GM19372 (cell line): ENCODE measurements around the gene MRO.
"Not testable (repeated sequence)": the region's sequence is repeated elsewhere in the genome, so short reads cannot be mapped to it uniquely, and the experiment has no call there.

Experiments
- ATAC-seq: cut with Tn5 transposase; IDR thresholded peaks from one replicate; pipeline ENCODE4 v1.9.1; 2021; ENCODE audit warnings: mild to moderate bottlenecking, low read depth, moderate library complexity; ENCODE audit not compliant: unreplicated experiment

The MRO gene

GRCh38 chr18:50839341-50839740, 19.5 kb upstream of the MRO start:
- ATAC-seq: no peak

DNA sequence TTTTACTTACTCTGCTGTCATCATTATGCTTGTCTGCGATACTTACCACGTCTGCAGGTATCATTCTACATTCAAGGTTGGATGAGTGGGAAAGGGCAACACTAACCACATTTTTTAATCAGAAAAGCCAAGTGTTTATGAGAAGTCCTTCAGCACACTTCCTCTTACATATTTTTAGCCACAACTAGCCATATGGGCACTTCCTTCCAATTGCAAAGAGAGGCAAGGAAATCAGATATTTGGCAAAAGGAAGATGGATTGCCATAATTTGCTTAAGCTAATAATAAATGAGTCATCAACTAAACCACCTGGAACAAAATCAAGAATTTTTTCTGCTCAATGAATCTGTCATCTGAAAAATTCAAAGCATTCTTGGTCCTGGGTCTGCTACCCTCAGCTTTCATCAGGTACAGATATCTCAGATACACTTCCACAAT, 16.7 kb upstream of the MRO start:
- no peak for ATAC-seq

DNA sequence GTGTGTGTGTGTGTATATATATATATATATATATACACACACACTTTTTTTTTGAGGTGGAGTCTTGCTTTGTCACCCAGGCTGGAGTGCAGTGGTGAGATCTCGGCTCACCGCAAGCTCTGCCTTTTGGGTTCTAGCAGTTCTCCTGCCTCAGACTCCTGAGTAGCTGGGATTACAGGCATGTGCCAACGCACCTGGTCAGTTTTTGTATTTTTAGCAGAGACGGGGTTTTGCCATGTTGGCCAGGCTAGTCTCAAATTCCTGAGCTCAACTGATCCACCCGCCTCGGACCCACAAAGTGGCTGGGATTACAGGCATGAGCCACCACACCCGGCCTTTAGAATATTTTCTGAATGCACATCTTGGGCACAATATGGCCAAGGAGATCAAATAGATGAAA, 13.7 kb upstream of the MRO start:
- ATAC-seq: not testable (repeated sequence)

DNA sequence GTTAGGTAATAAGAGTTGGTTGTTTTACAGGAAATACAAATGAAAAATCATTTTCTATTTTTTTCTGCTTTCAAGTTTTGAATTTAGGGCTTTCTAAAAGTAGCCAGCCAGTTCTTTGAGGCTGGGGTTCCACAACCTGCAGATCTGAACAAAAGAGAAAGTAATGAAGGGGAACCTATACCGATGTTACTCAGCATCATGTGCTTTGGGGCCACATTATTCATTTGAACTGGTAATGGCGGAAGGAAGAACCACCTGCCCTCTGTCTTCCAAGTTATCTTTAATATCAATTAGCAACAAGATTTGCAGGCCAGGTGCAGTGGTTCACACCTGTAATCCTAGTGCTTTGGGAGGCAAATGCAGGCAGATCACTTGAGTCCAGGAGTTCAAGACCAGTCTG, 12.9 kb upstream of the MRO start:
- peak; percentile 62 for ATAC-seq

- ATAC-seq: peak; percentile 64
These were observed 10.7 kb upstream of the MRO start for GRCh38 chr18:50830544-50830943.

- ATAC-seq: no peak
These were observed 9.8 kb upstream of the MRO start for GRCh38 chr18:50829644-50830043.

DNA sequence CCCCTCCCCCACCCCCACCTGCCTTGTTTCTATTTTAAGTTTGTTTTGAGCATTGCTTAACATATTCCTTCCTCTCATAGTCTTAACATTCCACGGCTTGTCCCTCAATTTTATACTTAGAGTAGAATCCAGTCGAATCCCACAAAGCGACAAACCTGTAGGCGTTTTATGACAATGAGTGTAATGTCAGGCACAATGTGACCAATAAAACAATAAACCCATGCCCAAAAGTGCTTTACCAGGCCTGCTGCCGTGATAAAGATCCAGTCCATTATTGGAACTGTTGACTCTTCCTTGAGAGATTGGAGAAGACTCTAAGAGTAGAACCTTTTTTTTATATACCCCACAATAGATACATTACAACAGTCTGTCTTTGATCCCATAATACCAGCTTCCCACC, 6.2 kb upstream of the MRO start:
- no peak for ATAC-seq

DNA sequence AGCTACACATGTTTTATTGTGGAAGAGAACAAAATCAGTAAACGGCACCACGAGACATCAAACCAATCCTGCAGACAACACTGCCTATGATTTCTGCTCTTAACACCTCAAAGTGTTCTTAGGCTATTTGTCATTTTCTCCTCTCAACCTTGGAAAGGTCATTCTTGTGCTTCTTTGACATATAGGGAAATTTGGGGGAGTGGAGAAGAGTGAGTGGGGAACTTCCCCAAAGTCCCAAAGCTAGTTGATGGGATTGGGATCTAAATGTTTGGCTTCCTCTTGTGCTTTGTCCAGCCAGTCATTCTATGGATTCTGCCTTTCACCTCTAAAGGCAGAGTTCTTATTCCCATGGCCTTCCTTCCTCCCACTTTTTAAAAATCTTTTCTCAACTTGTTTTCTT, 5.8 kb upstream of the MRO start:
- ATAC-seq: no peak

GRCh38 chr18:50822756-50823155, 2.9 kb upstream of the MRO start:
- no peak for ATAC-seq

- no peak for ATAC-seq
These were observed 1.2 kb upstream of the MRO start for GRCh38 chr18:50820901-50821520.

DNA sequence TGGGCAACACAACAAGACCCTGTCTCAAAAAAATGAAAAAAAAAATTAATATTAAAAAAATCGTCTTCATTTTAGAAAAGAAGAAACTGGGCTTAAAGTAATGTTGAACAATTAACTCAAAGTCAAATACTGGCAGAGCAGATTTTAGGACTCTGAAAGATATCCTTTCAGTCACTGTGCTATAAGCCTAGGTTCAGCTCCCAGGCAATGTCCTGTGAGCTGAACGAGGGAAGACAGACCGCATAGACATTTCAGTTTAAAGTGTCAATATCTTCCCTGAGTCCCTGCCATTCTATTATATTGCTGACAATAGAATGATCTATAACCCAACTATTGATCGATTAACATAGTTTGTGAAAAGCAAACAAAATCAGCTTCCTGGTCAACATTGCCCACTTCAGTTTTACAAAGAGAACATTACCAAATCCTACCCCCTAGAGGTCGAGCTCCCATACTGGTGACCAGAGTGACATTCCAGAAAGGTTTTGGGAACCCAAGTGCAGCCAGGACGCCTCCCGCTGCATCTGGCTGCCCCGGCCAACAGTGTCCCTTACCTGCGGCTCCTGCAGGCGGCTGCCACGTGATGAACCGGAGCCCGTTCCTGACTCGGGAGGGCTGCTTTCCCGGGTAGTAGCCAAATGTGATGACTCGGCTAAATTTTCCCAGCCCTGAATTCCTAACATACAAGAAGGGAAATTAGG, 639 bp downstream of the MRO start:
- peak; percentile 6 for ATAC-seq

DNA sequence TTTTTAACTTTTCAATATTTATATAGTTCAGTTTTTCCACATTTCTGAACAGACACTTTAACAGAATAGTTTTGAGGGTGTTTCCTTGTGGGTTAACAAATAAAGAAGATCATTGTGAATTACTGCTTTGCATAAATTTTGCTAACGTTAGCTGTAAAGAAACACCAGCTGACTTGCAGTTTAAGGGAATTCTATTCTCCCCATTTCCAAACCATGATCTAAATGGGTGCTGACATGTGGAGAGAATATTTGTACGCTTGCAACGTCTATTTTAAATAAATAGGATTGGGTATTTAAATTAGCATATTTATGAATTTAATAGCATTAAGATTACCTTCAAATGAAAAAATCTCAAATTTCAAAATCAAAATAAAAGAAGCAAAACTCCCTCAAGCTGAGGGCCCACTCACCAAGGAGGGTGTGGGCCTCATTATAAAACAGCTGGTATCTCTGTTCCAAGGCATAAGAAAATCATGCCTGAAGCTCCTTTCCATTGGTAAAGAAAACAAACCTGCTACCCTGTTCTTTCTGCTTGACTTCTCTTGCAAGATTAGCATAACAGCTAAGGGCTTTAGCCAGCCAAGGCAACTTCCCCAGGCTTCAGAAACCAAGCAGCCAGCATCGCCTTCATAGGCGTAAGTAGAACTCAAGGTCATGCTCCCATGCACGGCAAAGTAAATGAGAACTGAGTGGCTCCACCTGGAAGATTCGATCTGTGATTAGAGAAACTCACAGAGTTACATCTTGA, 3.2 kb downstream of the MRO start:
- ATAC-seq: no peak

- ATAC-seq: no peak
These were observed 5.4 kb downstream of the MRO start for GRCh38 chr18:50814395-50814794.

GRCh38 chr18:50813353-50813752, 6.5 kb downstream of the MRO start:
- no peak for ATAC-seq

GRCh38 chr18:50812834-50813233, 7.0 kb downstream of the MRO start:
- no peak for ATAC-seq

- ATAC-seq: no peak
These were observed 12.6 kb downstream of the MRO start for GRCh38 chr18:50807176-50807575.

GRCh38 chr18:50806208-50806616, 13.6 kb downstream of the MRO start:
- no peak for ATAC-seq

DNA sequence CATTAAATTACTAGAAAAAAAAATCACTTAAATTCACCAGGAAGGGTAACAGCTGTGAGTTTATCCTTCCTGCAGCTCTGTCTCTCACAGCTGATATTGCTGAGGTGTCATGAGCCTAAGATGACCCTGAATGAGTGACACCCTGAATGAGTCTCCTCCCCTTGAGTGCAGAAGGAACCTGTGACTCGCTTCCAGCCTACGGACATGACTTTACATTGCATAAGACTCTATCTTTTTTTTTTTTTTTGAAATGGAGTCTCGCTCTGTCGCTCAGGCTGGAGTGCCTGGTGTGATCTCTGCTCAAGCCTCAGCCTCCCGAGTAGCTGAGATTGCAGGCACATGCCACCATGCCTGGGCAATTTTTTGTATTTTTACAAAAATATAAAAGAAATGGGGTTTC, 14.1 kb downstream of the MRO start:
- no peak for ATAC-seq

GRCh38 chr18:50803592-50803991, 16.2 kb downstream of the MRO start:
- no peak for ATAC-seq

DNA sequence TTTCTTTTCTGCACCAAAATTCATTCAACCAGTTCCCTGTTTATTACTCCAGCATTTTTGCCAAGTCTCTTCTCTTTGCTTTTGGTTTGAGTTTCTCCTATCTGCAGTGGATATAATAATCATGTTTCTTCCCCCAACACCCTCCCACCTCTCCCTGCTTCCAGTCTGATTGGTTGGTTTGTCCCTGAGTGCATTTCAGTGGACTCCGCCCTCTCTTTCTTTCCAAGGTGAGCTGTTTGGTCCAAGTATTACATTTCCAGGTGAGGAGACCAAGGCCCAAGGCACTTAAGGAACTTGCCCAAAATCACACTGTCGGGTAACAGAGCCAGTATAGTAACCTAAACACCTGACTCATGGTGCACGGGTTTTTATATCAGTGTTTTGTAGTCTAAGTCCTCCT, 17.7 kb downstream of the MRO start:
- no peak for ATAC-seq

DNA sequence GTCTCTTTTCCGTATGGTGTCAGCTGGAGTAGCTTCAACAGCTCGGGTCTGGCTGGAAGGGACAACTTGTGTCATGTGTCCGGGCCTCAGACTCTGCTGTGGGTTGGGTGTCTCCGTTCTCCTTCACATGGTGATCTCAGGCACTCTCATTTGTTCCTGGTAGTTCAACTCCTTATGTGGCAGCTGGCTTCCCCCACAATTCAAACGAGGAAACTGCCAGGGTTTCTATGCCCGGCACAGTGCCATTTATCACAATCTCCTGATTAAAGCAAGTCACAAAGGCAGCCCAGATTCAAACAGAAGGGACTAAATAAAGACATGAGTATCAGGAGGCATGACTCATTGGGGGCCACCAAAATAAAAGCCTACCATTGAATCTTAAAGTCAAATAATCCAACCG, 22.7 kb downstream of the MRO start:
- no peak for ATAC-seq

DNA sequence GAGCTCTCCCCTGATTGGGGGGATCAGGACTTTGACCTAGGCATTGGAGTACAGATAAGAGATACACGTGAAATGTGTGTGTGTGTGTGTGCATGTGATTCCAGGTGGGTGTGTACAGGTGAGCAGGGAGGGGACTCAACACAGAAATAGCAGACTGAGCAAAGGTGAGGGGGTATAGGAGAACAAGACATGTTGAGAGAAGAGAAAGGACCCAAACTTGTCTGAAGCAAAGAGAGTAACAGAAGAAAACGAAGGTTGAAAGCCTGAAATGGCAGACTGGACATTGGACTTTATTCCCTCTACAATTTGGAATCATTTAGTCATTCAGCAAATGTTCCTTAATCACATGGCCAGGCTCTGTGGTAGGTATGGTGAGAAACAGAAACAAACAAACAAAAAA, 23.3 kb downstream of the MRO start:
- no peak for ATAC-seq
